GM23248 (cell line): ENCODE measurements around the gene ACOX3. TPM values are rescaled to one million over a fixed set of nuclear protein-coding genes. Genes with fewer than 3 reads are reported as not detected.

ENCODE experiments used
- DNase-seq: peaks from one replicate; pipeline ENCODE4 v3.0.0-alpha.2; 2015
- H2AFZ ChIP-seq: fragments of 200-600 bp; sonication (generic); 2 replicates; pipeline ENCODE4 v1.6.1; 2016; ENCODE audit warnings: antibody characterized with exemption
- H3F3A ChIP-seq: fragments of 200-600 bp; sonication (generic); 2 replicates; pipeline ENCODE4 v1.6.1; 2016; ENCODE audit warnings: mild to moderate bottlenecking, antibody characterized with exemption, mixed run types; ENCODE audit not compliant: insufficient read depth
- H3K27ac ChIP-seq: fragments of 200-600 bp; sonication (generic); 2 replicates; pipeline ENCODE4 v1.5.1; 2016; ENCODE audit warnings: mild to moderate bottlenecking
- H3K27me3 ChIP-seq: fragments of 200-600 bp; sonication (generic); replicated peaks from 2 replicates; pipeline ENCODE4 v1.6.1; 2016; ENCODE audit warnings: mild to moderate bottlenecking; ENCODE audit not compliant: insufficient read depth
- H3K36me3 ChIP-seq: fragments of 200-600 bp; sonication (generic); 2 replicates; pipeline ENCODE4 v1.6.1; 2016; ENCODE audit warnings: low read depth, mild to moderate bottlenecking
- H3K4me1 ChIP-seq: fragments of 200-600 bp; sonication (generic); 2 replicates; pipeline ENCODE4 v1.6.1; 2016; ENCODE audit warnings: mild to moderate bottlenecking; ENCODE audit not compliant: insufficient read depth
- H3K4me2 ChIP-seq: fragments of 200-600 bp; sonication (generic); one replicate; pipeline ENCODE4 v1.6.1; 2016; ENCODE audit warnings: mild to moderate bottlenecking; ENCODE audit not compliant: unreplicated experiment
- H3K4me3 ChIP-seq: fragments of 200-600 bp; sonication (generic); 2 replicates; pipeline ENCODE4 v1.5.1; 2016; ENCODE audit warnings: mild to moderate bottlenecking
- H3K79me2 ChIP-seq: fragments of 200-600 bp; sonication (generic); 2 replicates; pipeline ENCODE4 v1.6.1; 2016; ENCODE audit warnings: mild to moderate bottlenecking; ENCODE audit not compliant: insufficient read depth
- H3K9ac ChIP-seq: fragments of 200-600 bp; sonication (generic); 2 replicates; pipeline ENCODE4 v1.6.1; 2016; ENCODE audit warnings: mild to moderate bottlenecking
- H3K9me2 ChIP-seq: fragments of 200-600 bp; sonication (generic); 2 replicates; pipeline ENCODE4 v1.6.1; 2016; ENCODE audit warnings: mixed run types, mild to moderate bottlenecking, moderate library complexity; ENCODE audit not compliant: insufficient read depth
- H3K9me3 ChIP-seq: fragments of 200-600 bp; sonication (generic); one replicate; pipeline ENCODE4 v1.6.1; 2017; ENCODE audit warnings: low read depth
- H4K20me1 ChIP-seq: fragments of 200-600 bp; sonication (generic); 2 replicates; pipeline ENCODE4 v1.6.0; 2016; ENCODE audit not compliant: insufficient read depth
- EZH2 ChIP-seq: fragments of 200-600 bp; sonication (generic); IDR thresholded peaks from 2 replicates; pipeline ENCODE4 v1.6.1; 2018; ENCODE audit warnings: antibody characterized with exemption, mild to moderate bottlenecking; ENCODE audit not compliant: insufficient read depth, poor library complexity, severe bottlenecking
- EZH2phosphoT487 ChIP-seq: fragments of 200-600 bp; sonication (generic); IDR thresholded peaks from 2 replicates; pipeline ENCODE4 v1.6.1; 2018; ENCODE audit warnings: antibody characterized with exemption, moderate library complexity, mild to moderate bottlenecking, low read depth; ENCODE audit not compliant: insufficient read depth
- WGBS, 2 experiments: methylation state at CpG; one replicate each; pipeline ENCODE4 v1.1.6; 2015 to 2017; ENCODE audit warnings: low lambda C conversion rate in 2 of 2, low coverage in 1 of 2; ENCODE audit errors: missing lambda C conversion rate in 2 of 2; 5-methylcytosine and 5-hydroxymethylcytosine counted together
- in situ Hi-C: fragments of 300-500 bp; cut with MboI; formaldehyde crosslinking; loops from 2 replicates; pipeline ENCODE4 v1.15.0; 2020
- polyA plus RNA-seq: library from polyadenylated mRNA; unstranded; fragments of >200 nt; fragmentation: Nextera tagmentation; extraction: Ambion mirVana; gene quantifications from 2 replicates; pipeline ENCODE4 v1.2.1, GENCODE V29; 2016
- total RNA-seq: library from RNA; depleted of rRNA; stranded (reverse); fragments of >200 nt; shearing (Covaris generic); gene quantifications from 2 replicates; pipeline ENCODE4 v1.2.3, GENCODE V29; 2014

The ACOX3 gene
- total and polyA plus RNA-seq, 2 experiments from 2014 or later = 24.7 to 33.8 TPM

GRCh38 chr4:8402640-8403039 is 37.9 kb downstream of the ACOX3 start:
- in situ Hi-C loops = loop anchor here (5.0 kb wide), 1 partner anchor 155 kb away; no protein-coding TSS in a partner anchor

DNA sequence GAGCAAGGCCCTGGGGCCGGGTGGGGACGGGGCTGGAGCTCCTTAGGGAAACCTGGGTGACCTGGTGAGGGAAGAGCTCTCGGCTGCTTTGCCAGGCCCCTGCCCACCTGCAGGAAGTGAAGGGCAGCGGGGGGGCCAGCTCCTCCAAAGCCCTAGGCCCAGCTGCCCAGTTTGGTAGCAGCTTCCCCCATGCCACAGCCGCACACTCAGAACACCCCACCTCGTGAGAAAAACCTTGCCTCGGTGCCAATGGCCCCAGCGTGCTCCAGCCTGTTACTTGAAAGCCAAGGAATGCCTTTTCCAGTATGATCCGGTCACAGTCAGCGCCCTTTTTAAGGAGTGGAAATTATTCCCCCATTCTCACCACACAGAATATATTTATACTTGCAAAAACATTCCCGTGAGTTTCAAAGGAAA is 38.3 kb downstream of the ACOX3 start:
- Histone ChIP-seq H3F3A (no peaks in the 10 kb centered on the region), H3K79me2 (no peaks in the 10 kb centered on the region), H3K9me3 (no peaks in the 10 kb centered on the region), H3K4me3 (no peak overlapping the region), H3K4me1 (no peaks in the 10 kb centered on the region), H3K36me3 (0 out of 2 replicates have a peak, but pooled peaks cover 12% of the 10 kb centered on the region), H2AFZ (no peak overlapping the region), H3K27me3 (no peaks in the 10 kb centered on the region), H3K27ac (no peak overlapping the region), H3K4me2 (no peak overlapping the region), H3K9ac (no peak overlapping the region), H3K9me2 (no peaks in the 10 kb centered on the region), H4K20me1 (no peaks in the 10 kb centered on the region)
- DNase-seq = no peak
- in situ Hi-C loops = loop anchor here (5.0 kb wide), 1 partner anchor 155 kb away; no protein-coding TSS in a partner anchor
- 78 to 79% methylated on average over 11 of the region's 11 CpGs for WGBS, 2 experiments
- TF ChIP-seq EZH2phosphoT487 = no peak
- TF ChIP-seq EZH2 = no peak

More at GRCh38 chr4:8402640-8403039, 37.9 kb downstream of the ACOX3 start:
- H3K36me3 ChIP-seq = 0 out of 2 replicates have a peak, but pooled peaks cover 12% of the 10 kb centered on the region
- H3K9me3 ChIP-seq = no peaks in the 10 kb centered on the region
- no peak for DNase-seq
- H3K4me3 ChIP-seq = no peak overlapping the region
- TF ChIP-seq EZH2phosphoT487 = no peak
- TF ChIP-seq EZH2 = no peak
- H3K4me1 ChIP-seq = no peaks in the 10 kb centered on the region
- H2AFZ ChIP-seq = no peak overlapping the region
- H3K4me2 ChIP-seq = no peak overlapping the region
- no peak overlapping the region for H3K9ac ChIP-seq
- H3K9me2 ChIP-seq = no peaks in the 10 kb centered on the region
- 67 to 80% methylated on average over 14 of the region's 14 CpGs for WGBS, 2 experiments
- H3K79me2 ChIP-seq = no peaks in the 10 kb centered on the region
- no peaks in the 10 kb centered on the region for H3K27me3 ChIP-seq
- H4K20me1 ChIP-seq = no peaks in the 10 kb centered on the region
- H3K27ac ChIP-seq = no peak overlapping the region
- no peaks in the 10 kb centered on the region for H3F3A ChIP-seq

- Histone ChIP-seq H3K36me3 (0 out of 2 replicates have a peak, but pooled peaks cover 12% of the 10 kb centered on the region), H3K9me2 (no peaks in the 10 kb centered on the region), H3K27me3 (no peaks in the 10 kb centered on the region), H4K20me1 (no peaks in the 10 kb centered on the region), H3F3A (no peaks in the 10 kb centered on the region), H3K4me1 (no peaks in the 10 kb centered on the region), H3K79me2 (no peaks in the 10 kb centered on the region), H3K9ac (no peak overlapping the region), H2AFZ (no peak overlapping the region), H3K9me3 (no peaks in the 10 kb centered on the region), H3K4me2 (no peak overlapping the region), H3K4me3 (no peak overlapping the region), H3K27ac (no peak overlapping the region)
- TF ChIP-seq EZH2 = no peak
- TF ChIP-seq EZH2phosphoT487 = no peak
- in situ Hi-C loops = loop anchor here (5.0 kb wide), 1 partner anchor 154 kb away; no protein-coding TSS in a partner anchor
- DNase-seq = no peak
- WGBS, 2 experiments = 77 to 79% methylated on average over 10 of the region's 10 CpGs
Observed at GRCh38 chr4:8401665-8402064, 38.9 kb downstream of the ACOX3 start.

GRCh38 chr4:8400632-8401325 is 39.7 kb downstream of the ACOX3 start:
- Histone ChIP-seq H3F3A (no peaks in the 10 kb centered on the region), H3K4me3 (no peak overlapping the region), H3K9me3 (no peaks in the 10 kb centered on the region), H2AFZ (no peak overlapping the region), H3K4me1 (no peaks in the 10 kb centered on the region), H3K9ac (no peak overlapping the region), H3K36me3 (0 out of 2 replicates have a peak, but pooled peaks cover 9% of the 10 kb centered on the region), H3K27ac (no peak overlapping the region), H3K27me3 (no peaks in the 10 kb centered on the region), H3K79me2 (no peaks in the 10 kb centered on the region), H3K4me2 (peak overlapping the region; percentile 43), H4K20me1 (no peaks in the 10 kb centered on the region), H3K9me2 (no peaks in the 10 kb centered on the region)
- 32 to 33% methylated on average over 13 of the region's 13 CpGs for WGBS, 2 experiments
- in situ Hi-C loops = loop anchor here (5.0 kb wide), 1 partner anchor 153 kb away; no protein-coding TSS in a partner anchor
- TF ChIP-seq EZH2 = no peak
- DNase-seq = peak; percentile 77
